ENCODE results near the gene CITED4.

The CITED4 gene

DNA sequence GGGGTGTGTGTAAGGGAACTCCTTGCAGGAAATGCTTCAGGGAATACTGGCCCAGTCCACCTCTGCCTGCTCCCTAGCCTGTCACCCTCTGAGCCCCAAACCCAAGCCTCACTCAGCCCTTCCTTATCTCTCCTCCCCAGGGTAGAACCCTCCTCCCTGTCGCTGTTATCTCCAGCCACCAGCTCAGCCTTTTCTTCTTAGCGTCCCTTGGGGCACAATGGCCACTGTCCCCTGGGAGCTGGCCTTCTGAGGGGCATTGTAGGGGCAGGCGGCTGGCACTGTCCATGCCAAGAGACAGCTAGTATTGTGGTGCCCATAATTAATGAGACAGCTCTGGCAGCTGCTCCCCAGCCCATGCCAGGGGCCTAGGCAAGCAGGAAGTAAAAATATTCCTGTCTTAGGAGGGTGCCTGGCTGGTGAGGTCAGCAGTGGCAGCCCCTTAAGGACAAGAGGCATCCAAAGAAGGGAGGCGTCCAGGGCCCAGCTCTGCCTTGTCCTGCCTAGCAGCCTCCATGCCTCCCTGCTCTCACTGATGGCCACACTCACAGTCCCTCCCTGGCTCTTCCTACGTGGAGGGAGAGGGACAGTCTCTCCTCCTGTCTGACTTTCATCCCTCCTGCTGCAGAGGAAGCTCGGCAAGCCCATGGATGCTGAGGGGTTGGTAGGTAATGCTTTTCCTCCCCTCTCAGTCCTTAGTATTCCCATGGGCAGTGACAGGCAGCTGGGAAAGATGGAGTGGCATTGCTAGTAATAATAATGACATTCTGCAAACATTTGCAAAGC is 41.1 kb downstream of the CITED4 start:
- peak overlapping the region; percentile 12 for H3K56ac ChIP-seq (ENCODE audit: low read length)
- no peaks in the 10 kb centered on the region for H3K36me3 ChIP-seq (ENCODE audit: control insufficient read depth, insufficient read depth, low read length)
- no peak overlapping the region for H3K9ac ChIP-seq (ENCODE audit: low read length)
- H2BK5ac ChIP-seq (ENCODE audit: low read length) = no peak overlapping the region
- no peaks in the 10 kb centered on the region for H3K79me2 ChIP-seq (ENCODE audit: control insufficient read depth, insufficient read depth, low read length)
- no peaks in the 10 kb centered on the region for H3K79me1 ChIP-seq (ENCODE audit: low read length)
- no peak for DNase-seq
- H3K4me2 ChIP-seq (ENCODE audit: low read length) = no peak overlapping the region
- no CpG with 5 or more reads among the region's 6 CpGs for WGBS (ENCODE audit: extremely low coverage, insufficient coverage, low lambda C conversion rate)
- no peak overlapping the region for H2BK120ac ChIP-seq (ENCODE audit: low read depth, low read length)
- H3K4ac ChIP-seq (ENCODE audit: low read depth, low read length) = no peak overlapping the region
- no peak overlapping the region for H3K23ac ChIP-seq (ENCODE audit: low read length)
- no peak overlapping the region for H3K4me3 ChIP-seq (ENCODE audit: low read length)
- H3K27ac ChIP-seq (ENCODE audit: low read depth, low read length) = no peak overlapping the region
- peak overlapping the region; percentile 11 for H2AK5ac ChIP-seq (ENCODE audit: low read length)
- no peak overlapping the region for H2BK15ac ChIP-seq (replicated peaks; ENCODE audit: low read depth)
- H3K18ac ChIP-seq (ENCODE audit: low read length) = no peak overlapping the region
- H4K5ac ChIP-seq (ENCODE audit: low read length) = no peak overlapping the region
- H3K4me1 ChIP-seq (ENCODE audit: control insufficient read depth, low read depth, low read length) = peaks cover 4% of the 10 kb centered on the region
- no peak overlapping the region for H4K8ac ChIP-seq (ENCODE audit: low read depth, low read length)
- H3K27me3 ChIP-seq (ENCODE audit: insufficient read depth, low read length, poor library complexity) = no peaks in the 10 kb centered on the region

DNA sequence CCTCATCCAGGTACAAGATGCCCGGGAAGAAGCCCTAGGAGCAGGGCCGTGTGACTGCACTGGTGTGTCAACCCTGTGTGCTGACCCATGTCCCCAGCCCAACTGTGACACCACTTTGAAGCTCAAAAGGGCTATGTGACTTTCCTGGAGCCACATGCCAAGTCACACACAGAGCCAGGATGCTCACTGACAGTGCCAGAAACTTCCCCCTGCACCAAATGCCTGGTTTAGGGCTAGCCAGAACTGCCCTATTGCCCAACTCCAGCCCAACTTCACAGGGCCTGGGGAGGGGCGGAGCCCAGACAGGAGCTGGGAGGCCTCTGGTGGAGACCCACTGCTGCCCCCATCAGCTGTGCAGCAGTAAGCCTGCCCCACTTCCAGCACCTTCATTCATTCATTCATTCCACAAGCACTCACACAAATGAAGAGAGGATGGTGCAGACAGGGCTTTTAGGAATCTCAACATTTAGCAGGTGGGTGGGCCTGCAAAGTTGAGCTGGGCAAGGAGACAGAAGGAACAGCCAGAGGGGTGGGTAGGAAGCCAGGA is 41.8 kb downstream of the CITED4 start:
- Histone ChIP-seq H3K79me1 (ENCODE audit: low read length) (no peaks in the 10 kb centered on the region), H3K56ac (ENCODE audit: low read length) (peak overlapping the region; percentile 6), H3K18ac (ENCODE audit: low read length) (no peak overlapping the region), H3K23ac (ENCODE audit: low read length) (no peak overlapping the region), H3K4me2 (ENCODE audit: low read length) (no peak overlapping the region), H2BK5ac (ENCODE audit: low read length) (no peak overlapping the region), H3K9ac (ENCODE audit: low read length) (no peak overlapping the region), H3K36me3 (ENCODE audit: control insufficient read depth, insufficient read depth, low read length) (no peaks in the 10 kb centered on the region), H3K4ac (ENCODE audit: low read depth, low read length) (no peak overlapping the region), H3K4me1 (ENCODE audit: control insufficient read depth, low read depth, low read length) (peaks cover 4% of the 10 kb centered on the region), H2BK15ac (replicated peaks; ENCODE audit: low read depth) (no peak overlapping the region), H2AK5ac (ENCODE audit: low read length) (no peak overlapping the region), H3K79me2 (ENCODE audit: control insufficient read depth, insufficient read depth, low read length) (no peaks in the 10 kb centered on the region), H3K27me3 (ENCODE audit: insufficient read depth, low read length, poor library complexity) (no peaks in the 10 kb centered on the region), H4K8ac (ENCODE audit: low read depth, low read length) (no peak overlapping the region), H2BK120ac (ENCODE audit: low read depth, low read length) (no peak overlapping the region), H3K27ac (ENCODE audit: low read depth, low read length) (no peak overlapping the region), H3K4me3 (ENCODE audit: low read length) (no peak overlapping the region), H4K5ac (ENCODE audit: low read length) (no peak overlapping the region)
- WGBS (ENCODE audit: extremely low coverage, insufficient coverage, low lambda C conversion rate) = no CpG with 5 or more reads among the region's 3 CpGs
- DNase-seq = peak; percentile 72

DNA sequence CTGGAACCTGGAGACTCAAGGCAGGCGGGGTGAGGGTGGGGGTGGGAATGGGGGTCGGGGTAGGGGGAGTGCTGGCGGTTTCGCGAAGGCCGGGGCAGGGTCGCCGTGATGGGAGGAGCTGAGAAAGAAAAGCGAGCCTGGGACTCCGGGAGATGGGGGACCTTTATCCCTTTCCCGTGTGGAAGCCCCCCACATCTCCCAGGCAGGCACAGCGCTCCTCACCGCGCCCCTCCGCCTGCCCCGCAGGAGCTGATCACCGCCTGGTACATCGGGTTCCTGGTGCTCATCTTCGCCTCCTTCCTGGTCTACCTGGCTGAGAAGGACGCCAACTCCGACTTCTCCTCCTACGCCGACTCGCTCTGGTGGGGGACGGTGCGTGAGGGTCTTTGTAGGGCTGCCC is 43.1 kb downstream of the CITED4 start:
- DNase-seq = no peak
- Histone ChIP-seq H3K36me3 (ENCODE audit: control insufficient read depth, insufficient read depth, low read length) (no peaks in the 10 kb centered on the region), H3K23ac (ENCODE audit: low read length) (no peak overlapping the region), H2BK15ac (replicated peaks; ENCODE audit: low read depth) (no peak overlapping the region), H3K4me3 (ENCODE audit: low read length) (no peak overlapping the region), H2BK120ac (ENCODE audit: low read depth, low read length) (no peak overlapping the region), H3K79me2 (ENCODE audit: control insufficient read depth, insufficient read depth, low read length) (no peaks in the 10 kb centered on the region), H3K4me1 (ENCODE audit: control insufficient read depth, low read depth, low read length) (no peaks in the 10 kb centered on the region), H4K5ac (ENCODE audit: low read length) (no peak overlapping the region), H3K4ac (ENCODE audit: low read depth, low read length) (no peak overlapping the region), H3K9ac (ENCODE audit: low read length) (peak overlapping the region; percentile 40), H3K4me2 (ENCODE audit: low read length) (no peak overlapping the region), H3K27ac (ENCODE audit: low read depth, low read length) (no peak overlapping the region), H3K79me1 (ENCODE audit: low read length) (no peaks in the 10 kb centered on the region), H2AK5ac (ENCODE audit: low read length) (no peak overlapping the region), H3K56ac (ENCODE audit: low read length) (peak overlapping the region; percentile 74), H4K8ac (ENCODE audit: low read depth, low read length) (no peak overlapping the region), H3K27me3 (ENCODE audit: insufficient read depth, low read length, poor library complexity) (no peaks in the 10 kb centered on the region), H2BK5ac (ENCODE audit: low read length) (no peak overlapping the region), H3K18ac (ENCODE audit: low read length) (no peak overlapping the region)
- no CpG with 5 or more reads among the region's 26 CpGs for WGBS (ENCODE audit: extremely low coverage, insufficient coverage, low lambda C conversion rate)

- Histone ChIP-seq H3K56ac (ENCODE audit: low read length) (peak overlapping the region; percentile 89), H3K79me1 (ENCODE audit: low read length) (no peaks in the 10 kb centered on the region), H2BK15ac (replicated peaks; ENCODE audit: low read depth) (no peak overlapping the region), H3K18ac (ENCODE audit: low read length) (no peak overlapping the region), H3K9ac (ENCODE audit: low read length) (peak overlapping the region; percentile 60), H2BK120ac (ENCODE audit: low read depth, low read length) (no peak overlapping the region), H3K4me1 (ENCODE audit: control insufficient read depth, low read depth, low read length) (no peaks in the 10 kb centered on the region), H3K36me3 (ENCODE audit: control insufficient read depth, insufficient read depth, low read length) (no peaks in the 10 kb centered on the region), H3K4ac (ENCODE audit: low read depth, low read length) (no peak overlapping the region), H4K5ac (ENCODE audit: low read length) (no peak overlapping the region), H4K8ac (ENCODE audit: low read depth, low read length) (no peak overlapping the region), H2AK5ac (ENCODE audit: low read length) (no peak overlapping the region), H3K27ac (ENCODE audit: low read depth, low read length) (no peak overlapping the region), H3K23ac (ENCODE audit: low read length) (no peak overlapping the region), H3K79me2 (ENCODE audit: control insufficient read depth, insufficient read depth, low read length) (no peaks in the 10 kb centered on the region), H2BK5ac (ENCODE audit: low read length) (no peak overlapping the region), H3K27me3 (ENCODE audit: insufficient read depth, low read length, poor library complexity) (no peaks in the 10 kb centered on the region), H3K4me2 (ENCODE audit: low read length) (peak overlapping the region; percentile 88), H3K4me3 (ENCODE audit: low read length) (peak overlapping the region; percentile 50)
- DNase-seq = peak; percentile 92
- no CpG with 5 or more reads among the region's 59 CpGs for WGBS (ENCODE audit: extremely low coverage, insufficient coverage, low lambda C conversion rate)
These were observed 43.8 kb downstream of the CITED4 start for GRCh38 chr1:40818264-40818961.

GRCh38 chr1:40817791-40818263 is 44.3 kb downstream of the CITED4 start:
- peak overlapping the region; percentile 3 for H3K4me3 ChIP-seq (ENCODE audit: low read length)
- no peak overlapping the region for H3K23ac ChIP-seq (ENCODE audit: low read length)
- H3K79me2 ChIP-seq (ENCODE audit: control insufficient read depth, insufficient read depth, low read length) = no peaks in the 10 kb centered on the region
- no peak for DNase-seq
- no peak overlapping the region for H2AK5ac ChIP-seq (ENCODE audit: low read length)
- H3K79me1 ChIP-seq (ENCODE audit: low read length) = no peaks in the 10 kb centered on the region
- no peak overlapping the region for H4K5ac ChIP-seq (ENCODE audit: low read length)
- H2BK5ac ChIP-seq (ENCODE audit: low read length) = no peak overlapping the region
- WGBS (ENCODE audit: extremely low coverage, insufficient coverage, low lambda C conversion rate) = no CpG with 5 or more reads among the region's 19 CpGs
- H3K36me3 ChIP-seq (ENCODE audit: control insufficient read depth, insufficient read depth, low read length) = no peaks in the 10 kb centered on the region
- H3K18ac ChIP-seq (ENCODE audit: low read length) = no peak overlapping the region
- H3K27me3 ChIP-seq (ENCODE audit: insufficient read depth, low read length, poor library complexity) = no peaks in the 10 kb centered on the region
- no peak overlapping the region for H3K4ac ChIP-seq (ENCODE audit: low read depth, low read length)
- H3K4me1 ChIP-seq (ENCODE audit: control insufficient read depth, low read depth, low read length) = no peaks in the 10 kb centered on the region
- no peak overlapping the region for H2BK15ac ChIP-seq (replicated peaks; ENCODE audit: low read depth)
- H3K27ac ChIP-seq (ENCODE audit: low read depth, low read length) = no peak overlapping the region
- H3K9ac ChIP-seq (ENCODE audit: low read length) = peak overlapping the region; percentile 3
- H3K4me2 ChIP-seq (ENCODE audit: low read length) = peak overlapping the region; percentile 88
- H2BK120ac ChIP-seq (ENCODE audit: low read depth, low read length) = no peak overlapping the region
- no peak overlapping the region for H4K8ac ChIP-seq (ENCODE audit: low read depth, low read length)
- peak overlapping the region; percentile 89 for H3K56ac ChIP-seq (ENCODE audit: low read length)

Measured in mesendoderm (in vitro differentiated cells).